GM19238 (cell line): Measurements from ENCODE around the gene L3MBTL3.

Experiments
- DNase-seq: peaks from one replicate; pipeline ENCODE4 v3.0.0; 2011; ENCODE audit warnings: low spot score; ENCODE audit not compliant: insufficient read length

Gene L3MBTL3

GRCh38 chr6:130182466-130182865, 164.1 kb downstream of the L3MBTL3 start:
- no peak for DNase-seq

GRCh38 chr6:130183271-130184222, 165.2 kb downstream of the L3MBTL3 start:
- no peak for DNase-seq

- no peak for DNase-seq
These were observed 167.3 kb downstream of the L3MBTL3 start for GRCh38 chr6:130185658-130186057.

- DNase-seq = no peak
These were observed 169.2 kb downstream of the L3MBTL3 start for GRCh38 chr6:130187335-130188206.

GRCh38 chr6:130188207-130188899, 170.0 kb downstream of the L3MBTL3 start:
- no peak for DNase-seq

- no peak for DNase-seq
These were observed 171.4 kb downstream of the L3MBTL3 start for GRCh38 chr6:130189531-130190397.
